SU-DHL-6 (cell line): ENCODE data around the gene FBLN7.

Experiments
- CTCF ChIP-seq: fragments of 200-600 bp; sonication (generic); IDR thresholded peaks from one replicate; pipeline ENCODE4 v1.5.1; 2017; ENCODE audit warnings: antibody characterized with exemption, mild to moderate bottlenecking, low read length, moderate library complexity; ENCODE audit not compliant: insufficient read depth, poor library complexity, severe bottlenecking
- EZH2phosphoT487 ChIP-seq: fragments of 200-600 bp; sonication (generic), shearing (Covaris generic); conservative IDR thresholded peaks from 2 replicates; pipeline ENCODE4 v1.6.1; 2018; ENCODE audit warnings: mild to moderate bottlenecking, antibody characterized with exemption, low read length, moderate library complexity, mixed read lengths

GRCh38 chr2:112148477-112148876, 10.3 kb downstream of the FBLN7 start:
- TF ChIP-seq EZH2phosphoT487 (no peak), CTCF (no peak)
